Stomach smooth muscle (tissue), 2 donors: ENCODE results near the gene RHOA.
"Not testable (repeated sequence)": the region's sequence is repeated elsewhere in the genome, so short reads cannot be mapped to it uniquely, and the experiment has no call there.

Experiments used
- H3K27ac ChIP-seq: one replicate; pipeline ENCODE4 v1.7.0; 2013; ENCODE audit warnings: mild to moderate bottlenecking, low read length, inconsistent platforms
- H3K27me3 ChIP-seq, 2 donors: one replicate each; pipeline ENCODE4 v1.7.0; 2013; ENCODE audit warnings: low read length in 2 of 2; ENCODE audit not compliant: insufficient read depth in 2 of 2, control insufficient read depth in 1 of 2
- H3K36me3 ChIP-seq, 2 donors: one replicate each; pipeline ENCODE4 v1.7.0; 2013; ENCODE audit warnings: low read length in 2 of 2; ENCODE audit not compliant: control insufficient read depth in 2 of 2, insufficient read depth in 2 of 2
- H3K4me1 ChIP-seq: one replicate; pipeline ENCODE4 v1.7.0; 2013; ENCODE audit warnings: low read length; ENCODE audit not compliant: control insufficient read depth, insufficient read depth
- H3K4me3 ChIP-seq, 2 donors: one replicate each; pipeline ENCODE4 v1.7.0; 2013; ENCODE audit warnings: low read length in 2 of 2
- H3K9ac ChIP-seq, 2 donors: one replicate each; pipeline ENCODE4 v1.7.0; 2013; ENCODE audit warnings: low read length in 2 of 2, mild to moderate bottlenecking in 1 of 2
- H3K9me3 ChIP-seq, 2 donors: one replicate each; pipeline ENCODE4 v1.7.0; 2013; ENCODE audit warnings: low read length in 2 of 2; ENCODE audit not compliant: control insufficient read depth in 2 of 2
- donor health status: healthy.
- donor health status: Pancreatic carcinoma.

The RHOA gene

GRCh38 chr3:49348361-49348760 is 63.4 kb downstream of the RHOA start:
- H3K36me3 ChIP-seq, H3K27ac ChIP-seq, H3K9me3 ChIP-seq, H3K4me3 ChIP-seq, H3K4me1 ChIP-seq, H3K9ac ChIP-seq, H3K27me3 ChIP-seq: not testable (repeated sequence)

DNA sequence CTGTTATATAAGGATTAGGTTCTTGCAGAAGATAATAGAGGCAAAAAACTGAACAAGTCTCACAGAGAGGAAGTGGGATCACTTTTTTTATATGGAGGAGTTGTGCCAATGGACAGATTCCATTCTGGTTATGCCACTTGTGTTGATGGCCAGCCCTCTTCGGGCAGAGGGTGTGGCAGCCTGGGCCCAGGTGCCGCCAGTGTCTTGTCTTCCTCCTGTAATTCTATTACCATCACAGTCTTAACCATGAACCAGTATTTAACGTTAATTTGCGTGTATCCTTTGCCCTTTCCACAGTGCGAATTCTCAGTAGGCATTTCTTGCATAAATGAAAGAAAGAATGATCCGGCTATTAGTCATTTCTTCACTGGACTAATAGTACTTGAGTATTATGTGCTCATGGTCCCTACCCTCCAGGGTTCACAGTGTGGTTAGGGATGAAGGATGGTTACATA is 65.0 kb downstream of the RHOA start:
- no peak overlapping the region for H3K4me3 ChIP-seq
- no peaks in the 10 kb centered on the region for H3K9me3 ChIP-seq
- H3K9ac ChIP-seq: no peak overlapping the region
- no peaks in the 10 kb centered on the region for H3K27me3 ChIP-seq
- H3K36me3 ChIP-seq: no peaks in the 10 kb centered on the region
- H3K4me1 ChIP-seq: no peaks in the 10 kb centered on the region
- H3K27ac ChIP-seq: no peak overlapping the region

DNA sequence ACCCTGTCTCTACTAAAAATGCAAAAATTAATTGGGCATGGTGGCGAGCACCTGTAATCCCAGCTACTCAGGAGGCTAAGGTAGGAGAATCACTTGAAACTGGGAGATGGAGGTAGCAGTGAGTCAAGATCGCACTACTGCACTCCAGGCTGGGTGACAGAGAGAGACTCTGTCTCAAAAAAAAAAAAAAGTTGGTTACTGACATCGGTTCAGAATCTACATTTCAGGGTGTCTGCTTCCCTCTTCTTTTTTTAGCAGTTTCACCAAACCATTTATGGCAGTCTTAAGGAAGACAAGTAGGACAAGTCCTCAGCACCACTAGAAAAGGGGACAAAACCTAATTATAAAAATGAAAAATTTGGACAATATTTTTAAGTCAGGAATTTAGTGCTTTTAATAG is 68.6 kb downstream of the RHOA start:
- Histone ChIP-seq H3K9ac (no peak overlapping the region), H3K36me3 (no peaks in the 10 kb centered on the region), H3K9me3 (no peaks in the 10 kb centered on the region), H3K27me3 (no peaks in the 10 kb centered on the region), H3K4me1 (peaks cover 21% of the 10 kb centered on the region), H3K27ac (no peak overlapping the region), H3K4me3 (no peak overlapping the region)

- Histone ChIP-seq H3K36me3 (peaks cover 0 to 1% of the 10 kb centered on the region in 2 donors), H3K9me3 (no peaks in the 10 kb centered on the region), H3K9ac (no peak overlapping the region), H3K27ac (peak overlapping the region; percentile 41), H3K4me3 (no peak overlapping the region), H3K4me1 (peaks cover 21% of the 10 kb centered on the region), H3K27me3 (no peaks in the 10 kb centered on the region)
Measured at GRCh38 chr3:49341996-49342395, 69.8 kb downstream of the RHOA start.

GRCh38 chr3:49339941-49340800 is 71.6 kb downstream of the RHOA start, which contains the start of gene USP4:
USP4 (minus strand) TSS chr3:49340053; CDS start chr3:49340024, 29 bp downstream.
- no peaks in the 10 kb centered on the region for H3K27me3 ChIP-seq
- no peaks in the 10 kb centered on the region for H3K9me3 ChIP-seq
- H3K27ac ChIP-seq: peak within 1 kb of the TSS; percentile 92
- H3K4me3 ChIP-seq: peak within 1 kb of the TSS; percentile 85 to 86
- H3K4me1 ChIP-seq: peaks cover 24% of the 10 kb centered on the region
- H3K9ac ChIP-seq: peak within 1 kb of the TSS; percentile 90
- peaks cover 4 to 8% of the 10 kb centered on the region in 2 donors for H3K36me3 ChIP-seq

DNA sequence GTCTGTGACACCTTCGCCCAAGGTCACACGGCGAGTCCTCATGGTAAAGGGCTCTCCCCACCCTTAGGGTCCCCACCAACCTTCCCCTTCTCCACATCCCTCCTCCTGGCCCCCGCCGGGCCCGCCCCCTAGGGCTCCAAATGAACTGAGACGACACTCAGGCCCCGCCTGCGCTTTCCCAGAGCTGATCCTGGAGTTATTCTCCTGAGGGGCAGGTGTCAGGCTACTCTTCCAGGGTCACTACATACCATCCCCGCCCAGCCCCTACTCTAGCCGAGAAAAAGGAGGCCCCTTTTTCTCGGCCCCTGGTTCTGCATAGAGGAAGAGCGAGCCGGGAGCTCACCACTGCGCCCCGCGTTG is 72.2 kb downstream of the RHOA start:
- no peaks in the 10 kb centered on the region for H3K9me3 ChIP-seq
- peak overlapping the region; percentile 90 for H3K9ac ChIP-seq
- H3K4me3 ChIP-seq: peak overlapping the region; percentile 85 to 86
- peaks cover 26% of the 10 kb centered on the region for H3K4me1 ChIP-seq
- H3K27me3 ChIP-seq: no peaks in the 10 kb centered on the region
- peaks cover 9 to 14% of the 10 kb centered on the region in 2 donors for H3K36me3 ChIP-seq
- peak overlapping the region; percentile 92 for H3K27ac ChIP-seq

GRCh38 chr3:49333916-49334633 is 77.7 kb downstream of the RHOA start:
- Histone ChIP-seq H3K4me3 (no peak overlapping the region), H3K9ac (peak overlapping the region in 1 of 2 donors; percentile 39), H3K9me3 (no peaks in the 10 kb centered on the region), H3K4me1 (peaks cover 18% of the 10 kb centered on the region), H3K36me3 (peaks cover 16 to 27% of the 10 kb centered on the region in 2 donors), H3K27ac (peak overlapping the region; percentile 49), H3K27me3 (no peaks in the 10 kb centered on the region)

GRCh38 chr3:49333091-49333490 is 78.7 kb downstream of the RHOA start:
- peaks cover 15% of the 10 kb centered on the region for H3K4me1 ChIP-seq
- H3K9ac ChIP-seq: no peak overlapping the region
- H3K27ac ChIP-seq: peak overlapping the region; percentile 49
- H3K4me3 ChIP-seq: no peak overlapping the region
- peaks cover 16 to 27% of the 10 kb centered on the region in 2 donors for H3K36me3 ChIP-seq
- no peaks in the 10 kb centered on the region for H3K9me3 ChIP-seq
- H3K27me3 ChIP-seq: no peaks in the 10 kb centered on the region

GRCh38 chr3:49329186-49329585 is 82.6 kb downstream of the RHOA start:
- Histone ChIP-seq H3K4me3 (no peak overlapping the region), H3K4me1 (peaks cover 6% of the 10 kb centered on the region), H3K27me3 (no peaks in the 10 kb centered on the region), H3K9ac (no peak overlapping the region), H3K36me3 (peaks cover 25 to 29% of the 10 kb centered on the region in 2 donors), H3K9me3 (no peaks in the 10 kb centered on the region), H3K27ac (no peak overlapping the region)

DNA sequence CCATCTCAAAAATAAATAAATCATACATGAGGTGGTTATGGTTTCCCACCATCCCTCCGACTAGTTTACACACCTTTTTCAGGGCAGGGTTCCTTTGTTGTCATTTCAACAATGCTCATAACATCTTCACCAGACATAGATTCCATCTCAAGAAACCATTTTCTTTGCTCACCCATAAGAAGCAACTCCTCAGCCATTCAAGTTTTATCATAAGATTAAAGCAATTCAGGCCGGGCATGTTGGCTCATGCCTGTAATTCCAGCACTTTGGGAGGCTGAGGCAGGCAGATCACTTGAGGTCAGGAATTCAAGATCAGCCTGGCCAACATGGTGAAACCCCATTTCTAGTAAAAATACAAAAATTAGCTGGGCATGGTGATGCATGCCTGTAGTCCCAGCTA is 83.4 kb downstream of the RHOA start:
- H3K27me3 ChIP-seq, H3K4me3 ChIP-seq, H3K4me1 ChIP-seq, H3K9ac ChIP-seq, H3K9me3 ChIP-seq, H3K27ac ChIP-seq: not testable (repeated sequence)
- peaks cover 33 to 34% of the 10 kb centered on the region in 2 donors for H3K36me3 ChIP-seq
